ENCODE measurements around the gene DBI.

GRCh38 chr2:119367472-119368099, 809 bp downstream of the DBI start:
- no peak for TF ChIP-seq CTCF (conservative IDR thresholded peaks at IDR 0.05; ENCODE audit: low read depth, low read length)
- no peak for TF ChIP-seq EZH2 (IDR thresholded peaks at IDR 0.05; ENCODE audit: borderline replicate concordance, low read depth, low read length, poor library complexity, severe bottlenecking)
